HG03196 (cell line): Measurements from ENCODE around the gene EEPD1.
"Not testable (repeated sequence)": the region's sequence is repeated elsewhere in the genome, so short reads cannot be mapped to it uniquely, and the experiment has no call there.

Experiments used
- ATAC-seq: cut with Tn5 transposase; IDR thresholded peaks from one replicate; pipeline ENCODE4 v1.9.1; 2021; ENCODE audit not compliant: unreplicated experiment

Gene EEPD1

DNA sequence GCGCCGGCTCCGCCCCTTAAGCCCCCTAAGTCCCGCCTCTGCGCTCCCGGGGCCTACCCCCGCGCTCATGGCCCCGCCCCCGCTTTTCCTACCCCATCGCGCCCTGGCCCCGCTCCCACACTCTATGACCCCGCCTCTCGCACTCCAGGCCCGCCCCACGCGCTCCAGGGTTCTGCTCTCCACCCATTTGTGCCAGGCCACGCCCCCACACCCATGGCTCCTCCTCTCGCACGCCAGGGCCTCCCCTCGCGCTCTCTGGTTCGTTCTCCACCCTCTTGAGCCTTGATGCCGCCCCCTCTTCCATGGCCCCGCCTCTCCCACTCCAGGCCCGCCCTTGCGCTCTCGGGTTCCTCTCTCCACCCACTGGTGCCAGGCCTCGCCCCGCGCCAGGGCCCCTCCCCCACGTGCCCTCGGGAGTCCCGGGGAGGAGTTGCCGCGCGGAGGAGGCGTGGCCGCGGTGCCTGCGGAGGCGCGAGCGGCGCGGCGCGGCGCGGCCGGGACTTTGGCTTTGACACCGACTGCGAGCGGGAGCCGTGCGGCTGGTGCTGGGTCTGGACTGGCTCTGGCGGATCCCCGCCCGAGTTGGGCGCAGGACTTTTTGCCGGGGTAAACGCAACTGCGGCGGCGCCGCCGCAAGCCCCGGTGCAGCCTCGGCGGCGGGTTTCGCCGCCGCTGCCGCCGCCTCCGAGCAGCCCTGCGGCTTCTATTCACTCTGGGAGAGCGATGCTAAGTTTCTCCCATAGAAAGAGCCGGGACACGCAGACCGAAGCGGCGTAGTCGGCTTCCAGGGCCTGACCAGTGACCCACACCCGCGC is at the start of gene EEPD1:
EEPD1 (plus strand) TSS at position 499 of the 815 bp plus-strand sequence. CDS start 1,071 bp downstream, outside the sequence.
- ATAC-seq, result peak; percentile 97

DNA sequence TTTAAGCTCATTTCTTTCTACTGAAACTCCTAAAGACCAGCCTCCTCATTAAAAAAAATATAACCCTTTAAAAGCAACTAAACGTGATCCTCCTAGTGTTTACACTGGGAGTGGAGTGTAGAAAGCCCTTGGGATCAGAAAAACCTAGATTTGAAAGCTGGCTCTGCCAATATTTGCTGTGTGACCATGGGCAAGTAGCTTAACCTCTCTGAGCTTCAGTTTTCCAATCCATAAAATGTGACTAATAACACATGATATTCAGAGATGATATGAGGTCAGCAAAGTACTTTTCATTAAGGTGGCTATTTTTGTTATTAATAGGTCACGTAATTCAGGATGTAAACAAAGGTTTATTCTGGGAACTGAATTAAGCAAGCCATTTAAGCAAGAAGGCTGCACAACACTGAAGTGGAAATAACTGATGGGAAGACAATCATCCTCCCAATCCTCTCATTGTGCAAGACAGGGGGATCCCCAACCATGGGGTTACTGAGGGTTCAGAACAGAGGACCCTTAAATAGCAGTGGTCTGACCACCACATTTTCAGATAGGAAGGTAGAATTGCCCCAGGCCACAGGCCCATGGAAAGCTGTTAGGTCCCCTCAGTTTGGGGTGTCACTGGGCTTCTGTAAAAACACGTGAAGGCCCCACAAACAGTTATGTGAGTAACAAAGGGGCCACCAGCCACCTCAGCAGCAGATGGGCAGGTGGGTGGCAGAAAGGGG is 49.1 kb upstream of the EEPD1 start:
- no peak for ATAC-seq

DNA sequence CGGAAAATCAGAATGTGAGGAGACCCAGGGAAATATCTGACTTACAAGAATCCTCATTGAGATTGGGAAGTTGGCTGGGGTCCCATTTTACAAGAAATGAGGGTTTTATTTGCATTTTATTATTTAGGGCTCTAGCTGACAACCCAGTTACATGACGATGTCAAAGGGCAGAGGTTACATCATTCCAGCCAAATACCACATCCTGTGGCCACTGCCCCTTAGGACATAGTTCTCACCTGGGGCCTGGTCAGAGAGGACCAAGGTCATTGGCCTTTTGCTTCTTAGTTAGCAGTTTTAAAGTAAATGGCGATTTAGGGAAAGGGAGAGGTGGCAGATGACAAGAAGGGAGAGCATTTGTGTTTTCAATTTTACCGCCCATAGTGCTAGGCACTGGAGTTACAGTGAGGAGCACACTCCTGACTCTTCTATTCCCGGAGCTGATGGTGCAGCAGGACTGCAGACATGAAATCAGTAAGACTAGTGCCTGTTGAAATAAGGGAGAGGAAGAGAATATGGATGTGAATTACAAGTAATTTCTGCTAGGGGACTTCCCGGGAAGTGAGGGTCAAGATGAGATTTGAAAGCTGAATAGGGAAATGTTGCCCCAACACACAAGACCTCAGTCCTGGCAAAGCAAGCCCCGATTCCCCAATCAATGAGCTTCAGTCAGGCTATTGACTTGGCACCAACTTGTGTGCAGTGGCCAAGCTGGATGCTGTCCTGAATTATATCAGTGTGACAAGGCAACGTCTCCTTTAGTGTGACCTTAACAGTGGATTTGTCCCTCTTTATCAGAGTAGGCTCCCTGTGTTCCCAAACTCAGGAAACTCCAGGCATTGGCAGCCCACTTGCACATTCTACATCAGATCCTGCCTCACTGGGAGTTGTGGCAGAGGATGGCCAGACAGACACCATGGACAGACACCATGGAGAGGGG is 45.8 kb upstream of the EEPD1 start:
- ATAC-seq, result not testable (repeated sequence)

DNA sequence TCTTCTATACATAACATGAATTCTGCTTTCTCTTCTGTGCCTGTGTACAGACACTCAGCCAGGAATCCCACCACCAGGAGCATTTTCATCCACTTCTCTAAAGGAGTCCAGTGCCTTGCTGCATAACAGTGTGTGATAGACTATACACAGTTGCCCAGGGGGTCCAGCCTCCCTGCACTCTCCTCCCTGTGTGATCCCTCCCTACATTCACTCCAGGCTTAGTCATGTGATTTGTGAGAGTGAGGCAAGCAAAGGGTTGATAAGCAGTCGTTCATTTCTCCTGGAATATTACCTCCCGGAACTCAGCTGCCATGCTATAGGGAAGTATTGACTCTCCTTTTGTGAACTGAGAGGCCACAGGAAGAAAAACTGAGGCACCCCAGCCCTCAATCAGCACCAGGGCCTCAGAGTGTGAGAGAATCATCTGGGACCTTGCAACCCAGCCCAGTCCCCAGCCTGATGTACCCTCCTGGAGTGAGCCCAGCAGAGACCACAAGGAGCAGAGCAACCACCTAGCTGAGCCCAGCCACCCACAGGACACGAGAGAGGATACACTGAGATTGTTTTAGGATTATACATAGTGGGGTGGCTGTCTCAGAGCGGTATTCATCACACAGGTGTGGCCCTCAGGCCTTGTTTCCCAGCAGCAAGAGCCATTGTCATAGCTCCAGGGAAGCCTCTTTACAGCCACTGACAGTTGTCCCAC is 45.0 kb upstream of the EEPD1 start:
- ATAC-seq, result no peak

DNA sequence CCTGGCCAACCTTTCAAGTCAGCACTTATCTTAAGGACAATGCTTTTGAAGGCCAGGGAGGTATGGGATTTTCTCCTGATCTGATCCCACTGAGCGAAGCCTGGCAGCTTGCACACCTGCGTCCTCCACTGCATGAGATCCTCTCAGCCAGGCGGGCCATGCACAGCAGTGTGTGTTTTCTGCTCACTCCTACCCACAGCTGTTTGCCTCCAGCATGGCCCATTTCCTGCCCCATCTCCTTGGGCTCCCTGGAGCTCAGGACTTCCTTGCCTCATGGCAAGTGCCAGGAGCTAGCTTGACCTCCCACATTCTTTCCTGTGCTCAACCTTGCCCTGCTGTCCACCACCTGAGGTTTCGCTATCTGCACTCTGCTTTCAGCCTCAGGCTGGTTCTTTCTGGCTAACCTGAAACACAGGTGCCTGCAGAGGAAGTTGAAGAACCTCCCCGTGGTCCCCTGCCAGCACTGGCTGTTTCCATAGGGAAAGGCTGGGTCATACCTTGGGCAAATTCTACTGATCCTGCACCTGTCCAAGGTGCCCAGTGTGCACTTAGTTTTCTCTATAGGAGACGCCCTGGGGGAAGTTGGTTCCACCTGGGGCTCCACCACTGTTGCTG is 43.9 kb upstream of the EEPD1 start:
- ATAC-seq, result no peak

DNA sequence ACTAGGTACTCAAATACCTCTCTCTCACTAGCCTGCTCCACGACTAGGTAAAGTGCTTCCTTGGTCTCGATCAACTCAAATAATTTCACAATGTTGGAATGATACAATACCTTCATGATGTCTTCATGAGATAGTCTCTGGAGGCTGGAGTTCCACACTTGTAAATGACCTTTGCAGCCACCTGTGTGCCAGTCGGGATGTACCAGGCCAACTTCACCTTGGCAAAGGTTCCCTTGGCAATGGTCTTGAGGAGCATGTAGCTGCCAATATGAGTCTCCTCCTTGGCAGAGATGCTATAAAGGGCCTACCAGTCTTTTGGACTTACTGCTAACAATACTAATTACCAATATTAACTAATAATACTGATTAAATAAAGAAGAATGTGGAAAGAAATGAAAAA is 42.5 kb upstream of the EEPD1 start:
- ATAC-seq, result no peak

DNA sequence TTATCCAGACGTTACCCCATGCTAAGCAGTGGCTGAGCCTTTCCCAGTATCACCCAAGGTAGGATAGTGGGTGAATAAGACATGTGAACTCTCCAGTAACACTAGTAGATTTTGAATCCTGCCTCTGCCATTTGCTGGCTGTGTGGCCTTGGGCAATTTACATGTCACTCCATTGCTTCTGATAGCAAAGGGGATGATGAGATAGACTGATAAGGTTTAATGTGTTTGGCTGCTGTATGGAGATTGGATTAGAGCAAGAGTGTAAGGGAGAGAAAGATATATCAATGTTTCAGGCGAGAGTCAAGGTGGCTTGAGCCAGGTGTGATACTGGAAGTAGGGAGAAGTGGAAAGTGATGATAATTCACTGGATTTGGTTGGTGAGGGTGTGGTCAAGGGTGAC is 40.1 kb upstream of the EEPD1 start:
- ATAC-seq, result no peak

DNA sequence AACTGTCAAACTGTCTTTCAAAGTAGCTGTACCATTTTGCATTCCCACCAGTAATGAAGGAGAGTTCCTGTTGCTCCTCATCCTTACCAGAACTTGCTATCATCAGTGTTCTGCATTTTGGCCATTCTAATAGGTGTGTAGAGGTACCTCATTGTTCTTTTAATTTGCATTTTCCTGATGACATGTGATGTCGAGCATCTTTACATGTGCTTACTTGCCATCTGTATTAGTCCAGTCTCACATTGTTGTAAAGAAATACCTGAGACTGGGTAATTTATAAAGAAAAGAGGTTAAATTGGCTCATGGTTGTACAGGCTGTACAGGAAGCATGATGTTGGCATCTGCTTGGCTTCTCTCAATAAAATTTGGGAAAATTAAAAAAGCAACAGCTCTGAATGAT is 38.7 kb upstream of the EEPD1 start:
- no peak for ATAC-seq

DNA sequence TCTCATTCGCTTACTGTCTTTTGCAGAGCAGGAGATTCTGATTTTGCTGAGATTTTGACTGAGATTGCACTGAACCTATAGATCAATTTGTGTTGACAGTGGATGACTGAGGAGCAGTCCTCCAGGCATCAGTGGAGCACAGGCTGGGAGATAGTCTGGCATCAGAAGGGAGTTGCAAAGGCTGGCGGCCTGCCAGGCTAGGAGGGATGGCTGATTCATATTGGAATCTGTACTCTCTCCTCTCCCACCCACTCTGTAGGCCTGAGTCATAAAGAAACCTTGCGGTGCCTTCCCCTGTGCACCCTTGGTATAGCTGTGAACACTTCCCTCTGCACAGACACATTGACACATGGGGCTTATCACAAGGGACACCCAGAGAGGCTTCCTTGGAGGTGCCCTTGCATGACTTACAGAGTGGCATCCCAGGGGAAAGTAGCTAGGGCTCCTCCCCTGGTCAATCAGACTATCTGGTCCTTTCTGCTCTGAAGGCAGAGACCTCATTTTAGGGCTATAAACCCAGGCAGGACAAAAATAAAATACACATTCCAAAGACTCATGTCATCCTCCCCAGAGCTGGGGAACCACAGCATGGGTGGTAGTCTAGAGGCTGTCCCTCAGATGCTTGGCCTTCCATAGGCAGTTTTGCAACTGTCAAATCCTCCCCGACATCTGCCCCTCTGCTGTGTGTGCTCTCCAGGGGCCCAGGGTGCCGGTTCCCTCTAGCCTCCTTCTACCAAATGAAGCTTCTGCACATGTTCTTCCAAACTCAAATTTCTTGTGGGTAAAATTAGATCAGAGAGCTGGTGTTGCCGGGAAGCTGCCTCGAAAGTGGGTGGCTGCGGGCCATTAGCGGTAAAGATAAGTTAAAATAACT is 37.4 kb upstream of the EEPD1 start:
- peak; percentile 99 for ATAC-seq

DNA sequence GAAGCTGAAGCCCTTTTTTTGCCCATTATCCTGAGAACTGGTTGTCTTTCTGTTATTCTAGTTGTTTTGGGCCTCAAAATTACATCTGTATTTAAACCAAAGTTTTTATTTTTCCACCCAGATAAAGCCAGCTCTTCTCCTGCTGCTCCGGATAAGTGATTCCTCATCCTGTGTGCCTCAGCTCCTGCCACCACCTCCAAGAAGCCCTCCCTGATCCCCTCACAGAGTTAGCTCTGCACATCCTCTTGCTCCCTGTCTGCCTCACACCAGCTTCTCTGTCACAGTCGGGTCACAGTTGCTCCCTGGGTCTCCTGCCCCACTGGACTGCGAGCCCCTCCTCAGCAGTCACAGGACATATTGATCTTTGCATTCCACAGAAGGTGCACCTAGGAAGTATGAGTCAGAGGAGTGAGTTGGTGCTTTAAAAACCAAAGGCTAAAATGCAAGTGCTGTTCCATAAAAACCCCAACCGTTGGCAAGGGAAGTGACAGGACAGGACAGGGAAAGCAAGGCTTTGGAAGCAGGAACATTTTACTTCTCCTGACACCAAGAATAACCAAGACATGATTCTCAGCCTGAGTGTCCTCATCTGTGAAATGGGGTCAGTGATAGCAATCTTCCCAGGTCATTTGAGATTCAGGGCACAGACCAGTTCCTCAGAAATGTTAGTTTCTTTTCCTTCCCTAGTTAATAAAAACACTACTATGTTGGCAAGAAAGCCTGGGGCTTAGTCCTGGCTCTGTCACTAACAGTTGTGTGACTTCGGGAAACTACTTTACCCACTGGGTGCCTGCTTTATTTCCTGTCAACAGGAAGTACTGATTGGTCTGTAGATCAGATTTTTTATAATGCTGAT is 36.5 kb upstream of the EEPD1 start:
- no peak for ATAC-seq

DNA sequence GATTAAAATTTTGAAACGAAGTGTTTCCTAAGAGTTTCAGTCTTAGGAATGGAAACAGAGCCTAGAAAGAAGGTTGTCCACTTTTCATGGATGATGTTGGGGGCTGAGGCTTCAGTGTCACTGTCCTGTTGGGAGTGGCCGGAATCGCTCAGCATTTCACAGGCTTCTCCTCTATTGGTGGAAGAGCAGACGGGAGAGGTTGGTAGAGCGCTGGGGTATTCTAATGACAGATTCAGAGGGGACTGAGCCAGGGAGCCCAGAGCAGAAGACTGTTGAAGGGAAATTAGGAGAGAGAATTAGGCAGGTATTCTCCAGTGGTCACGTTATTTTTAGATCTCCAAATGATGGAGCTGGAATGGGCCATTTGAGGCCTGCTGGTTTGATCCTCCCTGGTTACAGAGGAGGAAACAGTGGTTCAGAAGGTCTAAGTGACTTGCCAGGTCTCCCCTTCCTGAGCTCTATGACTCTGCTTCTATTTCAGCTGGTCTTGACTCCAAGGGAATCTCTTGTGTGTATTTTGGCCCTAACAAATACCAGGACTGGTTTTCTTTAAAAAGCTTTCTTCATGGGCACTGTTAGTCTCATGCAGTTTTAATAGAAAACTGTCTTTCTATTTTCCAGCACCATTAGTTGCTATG is 35.7 kb upstream of the EEPD1 start:
- no peak for ATAC-seq

DNA sequence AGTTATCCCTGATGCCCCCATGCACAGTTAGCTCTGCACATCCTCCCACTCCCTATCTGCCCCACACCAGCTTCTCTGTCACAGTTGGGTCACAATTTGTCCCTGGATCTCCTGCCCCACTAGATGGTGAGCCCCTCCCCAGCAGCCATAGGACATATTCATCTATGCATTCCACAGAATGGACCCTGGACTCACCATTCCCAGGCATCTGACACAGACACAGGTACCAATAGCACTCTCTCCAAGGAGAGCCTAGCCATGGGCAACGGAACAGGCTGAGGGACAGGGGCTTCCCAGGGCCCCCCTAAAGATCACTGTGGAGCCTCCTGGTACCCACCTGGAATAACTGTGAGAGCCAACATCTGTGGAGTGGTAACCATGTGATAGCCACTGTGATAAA is 34.7 kb upstream of the EEPD1 start:
- ATAC-seq, result no peak

DNA sequence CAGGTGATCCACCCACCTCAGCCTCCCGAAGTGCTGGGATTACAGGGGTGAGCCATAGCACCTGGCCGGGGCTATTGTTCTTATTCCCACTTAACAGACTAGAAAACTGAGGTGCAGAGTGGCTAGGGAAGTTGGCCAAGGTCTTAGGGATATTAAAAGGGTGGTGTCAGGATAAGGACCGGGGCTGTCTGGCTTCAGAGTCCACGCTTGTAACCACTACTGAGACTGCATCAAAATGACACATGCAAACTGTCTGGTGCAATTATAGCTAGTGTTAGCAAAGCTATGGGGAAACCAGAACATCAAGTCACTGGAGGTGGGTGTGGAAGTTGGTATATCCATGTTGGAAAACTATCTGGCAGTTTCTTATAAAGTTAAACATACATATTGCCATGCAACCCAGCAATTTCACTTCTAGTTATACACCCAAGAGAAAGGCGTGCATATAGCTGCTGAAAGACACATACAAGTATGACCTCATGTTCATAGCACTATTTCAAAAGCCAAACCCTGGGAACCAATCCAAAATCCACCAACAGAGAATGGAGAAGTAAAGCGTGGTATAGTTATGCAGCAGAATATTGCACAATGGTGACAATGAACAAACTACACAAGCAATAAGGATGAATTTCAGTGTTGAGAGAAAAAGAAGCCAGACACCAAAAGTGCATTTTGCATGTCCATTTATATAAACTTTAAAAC is 33.9 kb upstream of the EEPD1 start:
- no peak for ATAC-seq

DNA sequence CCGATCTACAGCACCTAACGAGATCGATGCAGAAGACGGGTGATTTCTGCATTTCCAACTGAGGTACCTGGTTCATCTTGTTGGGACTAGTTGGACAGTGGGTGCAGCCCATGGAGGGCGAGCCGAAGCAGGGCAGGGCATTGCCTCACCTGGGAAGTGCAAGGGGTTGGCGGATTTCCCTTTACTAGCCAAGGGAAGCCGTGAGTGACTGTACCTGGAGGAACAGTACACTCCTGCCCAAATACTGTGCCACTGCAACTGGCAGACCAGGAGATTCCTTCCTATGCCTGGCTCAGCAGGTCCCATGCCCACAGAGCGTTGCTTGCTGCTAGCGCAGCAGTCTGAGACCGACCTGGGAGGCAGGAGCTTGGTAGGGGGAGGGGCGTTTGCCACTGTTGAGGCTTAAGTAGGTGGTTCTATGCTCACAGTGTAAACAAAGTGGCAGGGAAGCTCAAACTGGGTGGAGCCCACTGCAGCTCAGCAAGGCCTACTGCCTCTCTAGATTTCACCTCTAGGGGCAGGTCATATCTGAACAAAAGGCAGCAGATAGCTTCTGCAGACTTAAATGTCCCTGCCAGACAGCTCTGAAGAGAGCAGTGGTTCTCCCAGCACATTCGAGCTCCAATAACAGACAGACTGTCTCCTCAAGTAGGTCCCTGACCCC is 32.9 kb upstream of the EEPD1 start:
- not testable (repeated sequence) for ATAC-seq

DNA sequence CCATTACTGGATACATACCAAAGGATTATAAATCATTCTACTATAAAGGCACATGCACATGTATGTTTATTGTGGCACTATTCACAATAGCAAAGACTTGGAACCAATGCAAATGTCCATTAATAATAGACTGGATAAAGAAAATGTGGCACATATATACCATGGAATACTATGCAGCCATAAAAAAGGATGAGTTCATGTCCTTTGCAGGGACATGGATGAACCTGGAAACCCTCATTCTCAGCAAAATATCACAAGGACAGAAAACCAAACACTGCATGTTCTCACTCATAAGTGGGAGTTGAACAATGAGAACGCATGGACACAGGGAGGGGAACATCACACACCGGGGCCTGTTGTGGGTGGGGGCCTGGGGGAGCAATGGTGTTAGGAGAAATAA is 27.4 kb upstream of the EEPD1 start:
- not testable (repeated sequence) for ATAC-seq

DNA sequence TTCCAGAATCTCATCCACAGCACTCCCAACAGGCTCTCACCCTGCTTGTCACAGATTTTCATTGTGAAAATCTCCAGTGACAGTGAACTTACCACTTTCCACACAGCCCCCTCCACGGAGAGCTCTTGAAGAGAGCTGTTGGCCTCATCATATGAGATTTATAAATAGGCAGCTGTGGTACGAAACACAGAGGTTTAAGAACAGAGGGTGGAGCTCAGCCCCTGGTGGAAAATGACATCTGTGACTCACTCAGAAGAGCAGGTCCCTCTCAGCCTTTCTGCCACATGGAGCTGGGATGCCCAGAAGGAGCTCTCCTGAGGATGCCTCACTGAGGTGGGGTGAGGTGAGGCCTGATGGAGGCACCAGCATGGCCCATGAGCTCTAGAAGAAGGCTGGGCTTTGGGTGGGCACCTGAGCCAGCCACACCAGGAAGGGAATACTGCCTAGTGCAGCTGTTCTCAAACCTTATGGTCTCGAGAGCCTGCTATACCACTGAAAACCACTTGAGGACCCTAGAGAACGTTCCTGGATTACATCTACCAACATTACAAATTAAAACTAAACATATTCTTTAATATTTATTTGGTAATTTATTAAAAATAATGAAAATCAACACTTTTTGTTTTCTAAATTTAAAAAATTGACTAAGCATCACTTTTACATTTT is 25.8 kb upstream of the EEPD1 start:
- ATAC-seq, result no peak
